ENCODE data around the gene BMERB1.

- TF ChIP-seq POLR2AphosphoS5 (IDR thresholded peaks at IDR 0.05) (no peak), CTCF (IDR thresholded peaks at IDR 0.05 in 8 of 11, conservative IDR thresholded peaks at IDR 0.05 in 3 of 11) (no peak)
Observed at GRCh38 chr16:15457958-15458357, 23.6 kb downstream of the BMERB1 start.
